ES-I3 (cell line): ENCODE results near the gene DDX10.

ENCODE experiments used
- H3K36me3 ChIP-seq: 2 replicates; pipeline ENCODE4 v1.6.1; 2013; ENCODE audit warnings: mild to moderate bottlenecking, low read length, control low read depth, moderate library complexity; ENCODE audit not compliant: insufficient read depth
- H3K4me1 ChIP-seq: 2 replicates; pipeline ENCODE4 v1.6.1; 2013; ENCODE audit warnings: mild to moderate bottlenecking, control low read depth, low read length; ENCODE audit not compliant: insufficient read depth
- H3K9ac ChIP-seq: 2 replicates; pipeline ENCODE4 v1.6.1; 2013; ENCODE audit warnings: low read depth, mild to moderate bottlenecking, low read length, moderate library complexity
- H3K9me3 ChIP-seq: 2 replicates; pipeline ENCODE4 v1.6.1; 2013; ENCODE audit warnings: mild to moderate bottlenecking, low read length, moderate library complexity; ENCODE audit not compliant: control insufficient read depth, insufficient read depth

The DDX10 gene

DNA sequence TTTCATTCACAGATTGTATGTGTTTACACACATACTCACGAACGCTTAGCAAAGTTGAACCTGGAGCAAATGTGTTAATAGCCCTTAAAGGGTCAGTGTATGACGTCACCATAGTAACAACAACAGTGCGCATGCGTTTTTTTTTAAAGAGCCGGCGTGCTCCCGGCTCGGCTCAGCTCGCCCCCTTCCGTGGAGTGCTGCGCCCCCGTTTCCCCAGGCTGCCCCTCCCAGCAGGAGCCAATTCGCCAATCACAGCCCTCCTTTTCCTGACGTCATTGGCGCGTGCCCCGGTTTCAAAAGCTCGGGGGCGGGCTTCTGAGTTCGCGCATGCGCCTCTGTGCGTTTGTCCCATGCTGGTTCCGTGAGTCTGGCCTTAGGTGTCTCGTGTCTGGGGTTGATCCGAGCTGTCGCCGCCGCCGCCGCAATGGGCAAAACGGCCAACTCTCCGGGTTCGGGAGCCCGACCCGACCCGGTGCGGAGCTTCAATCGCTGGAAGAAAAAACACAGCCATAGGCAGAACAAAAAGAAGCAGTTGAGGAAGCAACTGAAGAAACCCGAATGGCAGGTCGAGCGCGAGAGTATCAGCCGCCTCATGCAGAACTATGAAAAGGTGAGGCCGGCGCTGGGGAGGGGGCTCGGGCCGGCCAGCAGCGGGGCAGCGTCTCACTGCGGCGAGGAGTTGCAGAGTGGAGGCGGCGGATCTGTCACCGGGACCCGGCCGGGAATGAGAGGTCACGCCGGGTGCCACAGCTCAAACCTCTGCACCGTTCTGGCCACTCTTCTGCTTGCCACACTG is at the start of gene DDX10:
Gene DDX10 (plus strand): TSS at position 340 of the 796 bp plus-strand sequence. CDS start 85 bp downstream, at position 425.
- Histone ChIP-seq H3K36me3 (0 out of 2 replicates have a peak, but pooled peaks cover 3% of the 10 kb centered on the region), H3K9ac (peak within 1 kb of the TSS; percentile 94), H3K4me1 (peaks cover 17% of the 10 kb centered on the region), H3K9me3 (no peaks in the 10 kb centered on the region)

DNA sequence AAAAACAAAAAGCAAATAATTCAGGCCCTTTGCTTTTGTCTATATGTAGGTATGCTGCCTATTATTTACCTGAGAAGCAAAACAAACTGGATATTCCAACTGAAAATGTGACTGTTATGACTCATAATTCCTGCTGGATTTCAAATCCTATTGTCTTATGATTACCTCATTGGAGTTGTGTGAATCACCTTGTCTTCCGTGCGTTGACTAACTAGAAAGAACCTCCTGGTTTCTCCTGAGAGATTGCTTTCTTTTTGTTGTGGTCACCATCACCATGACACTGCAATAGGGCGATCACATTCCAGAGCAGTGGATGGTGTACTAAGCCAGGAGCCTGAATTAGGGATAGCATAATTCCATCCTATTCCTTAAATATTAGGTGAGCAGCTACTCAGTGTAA is 48.3 kb upstream of the DDX10 start:
- Histone ChIP-seq H3K36me3 (no peaks in the 10 kb centered on the region), H3K9ac (no peak overlapping the region), H3K4me1 (peaks cover 8% of the 10 kb centered on the region; the same call in 1 of the 2 replicates)

DNA sequence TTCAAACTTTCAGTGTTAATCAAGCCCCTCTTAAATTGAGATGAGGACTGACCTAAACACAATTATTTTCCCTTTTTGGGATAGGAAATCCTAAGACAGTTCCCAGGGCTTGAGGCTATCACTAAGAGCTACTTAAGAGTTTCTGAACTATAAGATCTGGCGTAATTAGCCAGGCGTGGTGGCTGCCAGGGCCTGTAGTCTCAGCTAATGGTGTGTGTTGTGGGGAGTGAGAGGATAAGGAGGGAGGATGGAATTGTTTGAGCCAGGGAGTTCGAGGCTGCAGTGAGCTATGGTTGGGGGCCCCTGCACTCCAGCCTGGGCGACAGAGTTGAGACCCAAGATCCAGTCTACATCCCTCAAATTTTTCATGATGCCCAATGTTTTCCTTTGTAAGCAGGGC is 47.8 kb upstream of the DDX10 start:
- H3K9me3 ChIP-seq = no peaks in the 10 kb centered on the region

More for the DNA sequence above, 48.3 kb upstream of the DDX10 start:
- no peaks in the 10 kb centered on the region for H3K9me3 ChIP-seq

DNA sequence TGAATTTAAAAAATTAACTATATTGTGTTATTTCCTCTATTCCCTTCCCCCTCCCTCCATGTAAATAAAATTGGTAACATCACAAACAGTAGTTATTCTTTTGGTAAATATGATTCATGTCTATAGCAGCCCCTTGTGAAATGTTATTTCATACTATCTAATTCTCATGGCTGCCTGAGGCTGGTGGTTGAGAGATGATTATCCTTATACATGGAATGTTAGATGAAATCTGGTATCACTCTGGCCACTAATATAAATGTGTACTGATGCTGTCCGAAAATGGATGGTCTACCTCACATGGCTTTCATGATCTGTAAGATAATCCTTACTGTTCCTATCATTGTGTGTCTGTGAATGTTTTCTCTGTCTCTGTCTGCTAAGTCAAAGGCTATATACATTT is 46.3 kb upstream of the DDX10 start:
- no peaks in the 10 kb centered on the region for H3K9me3 ChIP-seq
- H3K4me1 ChIP-seq = peaks cover 8% of the 10 kb centered on the region; the same call in 1 of the 2 replicates
- no peaks in the 10 kb centered on the region for H3K36me3 ChIP-seq
- H3K9ac ChIP-seq = no peak overlapping the region

More for the DNA sequence above, 47.8 kb upstream of the DDX10 start:
- no peaks in the 10 kb centered on the region for H3K36me3 ChIP-seq
- peaks cover 8% of the 10 kb centered on the region; the same call in 1 of the 2 replicates for H3K4me1 ChIP-seq
- no peak overlapping the region for H3K9ac ChIP-seq

DNA sequence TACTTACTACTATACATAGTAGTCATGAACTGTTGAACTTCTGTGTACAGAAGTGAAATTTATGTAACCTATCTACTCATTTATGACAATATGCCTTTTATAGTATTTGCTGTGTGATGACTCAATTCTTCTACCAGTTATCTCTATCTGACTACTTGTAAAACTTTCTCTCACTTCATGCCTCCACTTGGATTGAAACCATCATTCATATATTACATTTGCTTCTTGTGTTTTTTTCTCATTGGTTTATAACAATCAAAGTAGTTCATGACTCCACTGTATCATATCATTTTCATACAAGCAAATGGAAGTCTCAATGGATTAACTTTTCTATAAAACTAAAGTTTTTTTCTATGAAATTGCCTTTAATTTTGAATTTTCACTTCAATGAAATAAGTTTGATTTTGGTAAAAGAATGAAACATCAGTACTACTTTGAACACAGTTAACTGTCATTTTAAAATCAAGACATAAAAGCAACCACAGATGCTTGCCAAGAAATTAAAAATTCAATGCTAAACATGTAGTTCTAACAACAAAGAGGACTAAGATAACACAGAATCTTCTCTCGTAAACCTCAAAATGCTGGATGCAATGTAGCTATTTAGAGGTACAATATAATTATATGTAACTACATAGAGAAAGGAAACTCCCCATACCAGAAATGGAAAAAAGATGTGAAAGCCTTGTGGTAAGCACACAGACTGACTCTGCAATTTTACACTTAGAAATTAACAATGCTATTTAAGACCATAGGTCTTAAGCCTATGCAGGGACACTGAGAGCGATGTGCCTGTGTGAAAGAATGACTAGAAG is 43.7 kb upstream of the DDX10 start:
- Histone ChIP-seq H3K36me3 (no peaks in the 10 kb centered on the region), H3K4me1 (peaks cover 8% of the 10 kb centered on the region; the same call in 1 of the 2 replicates), H3K9ac (no peak overlapping the region), H3K9me3 (no peaks in the 10 kb centered on the region)

DNA sequence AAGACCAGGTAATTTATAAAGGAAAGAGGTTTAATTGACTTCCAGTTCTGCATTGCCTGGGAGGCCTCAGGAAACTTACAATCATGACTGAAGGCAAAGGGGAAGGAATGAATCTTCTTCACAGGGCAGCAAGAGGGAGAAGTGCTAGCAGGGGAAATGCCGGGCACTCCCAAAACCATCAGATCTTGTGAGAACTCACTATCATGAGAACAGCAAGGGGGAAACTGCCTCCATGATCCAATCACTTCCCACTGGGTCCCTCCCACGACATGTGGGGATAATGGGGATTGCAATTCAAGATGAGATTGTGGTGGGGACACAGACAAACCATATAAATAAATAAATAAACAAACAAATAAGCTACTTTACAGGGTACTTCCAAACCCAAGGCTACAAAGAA is 42.5 kb upstream of the DDX10 start:
- no peak overlapping the region for H3K9ac ChIP-seq
- H3K9me3 ChIP-seq = no peaks in the 10 kb centered on the region
- no peaks in the 10 kb centered on the region for H3K4me1 ChIP-seq
- H3K36me3 ChIP-seq = no peaks in the 10 kb centered on the region

DNA sequence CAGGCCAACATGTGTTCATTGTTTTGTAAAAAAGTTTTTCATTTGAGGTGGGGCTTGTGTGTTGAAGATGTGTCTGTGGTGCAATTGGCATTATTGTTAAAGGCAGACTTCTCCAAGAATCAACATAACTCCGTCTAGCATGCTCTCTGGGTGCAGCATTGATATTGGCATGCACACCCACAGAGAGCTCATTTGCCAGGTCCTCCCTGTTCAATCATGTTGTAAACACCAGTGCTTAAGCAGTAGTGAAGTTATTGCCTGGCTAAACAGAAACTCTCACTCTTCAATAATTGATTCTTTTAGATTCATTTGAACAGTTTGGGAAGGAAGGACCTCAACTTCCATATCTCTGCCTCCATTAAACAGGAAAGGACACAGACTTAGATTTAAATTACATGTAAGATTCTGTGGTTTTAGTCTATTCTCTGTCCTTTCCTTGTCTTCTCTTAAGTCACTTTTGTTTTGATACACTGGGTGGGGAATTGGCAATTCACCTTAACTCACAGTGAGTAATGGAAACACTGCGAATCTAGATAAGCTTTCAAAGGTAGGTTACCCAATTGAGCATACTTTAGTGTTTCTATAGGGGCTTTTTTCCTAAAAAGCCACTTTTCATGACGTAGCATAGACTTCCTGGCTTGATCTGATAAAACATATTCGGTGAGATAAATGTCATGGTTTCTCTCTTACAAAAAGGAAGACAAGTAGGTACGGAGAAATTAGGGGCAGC is 40.5 kb upstream of the DDX10 start:
- H3K9me3 ChIP-seq = peaks cover 4% of the 10 kb centered on the region
- H3K36me3 ChIP-seq = no peaks in the 10 kb centered on the region
- no peaks in the 10 kb centered on the region for H3K4me1 ChIP-seq
- H3K9ac ChIP-seq = no peak overlapping the region

DNA sequence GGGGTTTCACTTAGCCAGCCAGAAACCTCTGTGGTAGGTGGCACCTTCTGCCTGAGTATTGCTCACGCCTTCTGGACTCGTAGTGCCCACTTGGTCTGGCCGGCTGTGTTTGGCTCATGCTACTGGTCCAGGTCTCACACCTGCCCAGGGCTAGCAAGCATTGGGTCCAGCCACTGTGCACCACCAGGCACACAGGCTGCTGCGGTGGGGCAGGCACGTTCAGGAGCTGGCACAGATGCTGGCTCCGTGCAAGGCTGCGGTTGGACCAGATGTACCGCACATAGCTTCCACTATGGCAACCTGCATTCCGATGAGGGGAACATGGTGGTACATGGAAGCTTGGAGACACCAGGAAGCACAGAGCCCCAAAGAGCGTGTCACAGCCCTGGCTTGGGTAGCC is 36.5 kb upstream of the DDX10 start:
- H3K36me3 ChIP-seq = no peaks in the 10 kb centered on the region

DNA sequence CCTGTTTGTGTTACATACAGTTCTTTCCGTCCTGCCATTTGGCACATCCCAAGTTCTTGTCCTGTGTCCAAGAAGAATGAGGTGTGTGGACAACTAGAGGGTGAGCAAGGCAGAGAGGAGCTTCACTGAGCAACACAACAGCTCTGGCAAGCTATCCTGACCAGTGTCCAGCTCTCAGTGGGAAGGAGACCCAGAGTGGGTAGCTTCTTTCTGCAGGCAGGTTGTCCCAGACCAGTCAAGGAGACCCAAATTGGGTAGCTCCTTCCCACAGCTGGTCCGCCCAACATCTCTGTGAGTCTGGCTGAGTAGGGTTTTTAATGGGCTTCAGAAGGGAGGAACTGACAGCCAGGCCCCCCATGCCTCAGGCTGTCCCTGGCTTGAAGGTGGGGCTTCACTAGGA is 36.1 kb upstream of the DDX10 start:
- Histone ChIP-seq H3K4me1 (peaks cover 7% of the 10 kb centered on the region; the same call in 1 of the 2 replicates), H3K9me3 (peaks cover 7% of the 10 kb centered on the region), H3K9ac (no peak overlapping the region), H3K36me3 (no peaks in the 10 kb centered on the region)

More for the DNA sequence above, 36.5 kb upstream of the DDX10 start:
- H3K4me1 ChIP-seq = peaks cover 7% of the 10 kb centered on the region; the same call in 1 of the 2 replicates
- H3K9ac ChIP-seq = no peak overlapping the region
- peaks cover 7% of the 10 kb centered on the region for H3K9me3 ChIP-seq

DNA sequence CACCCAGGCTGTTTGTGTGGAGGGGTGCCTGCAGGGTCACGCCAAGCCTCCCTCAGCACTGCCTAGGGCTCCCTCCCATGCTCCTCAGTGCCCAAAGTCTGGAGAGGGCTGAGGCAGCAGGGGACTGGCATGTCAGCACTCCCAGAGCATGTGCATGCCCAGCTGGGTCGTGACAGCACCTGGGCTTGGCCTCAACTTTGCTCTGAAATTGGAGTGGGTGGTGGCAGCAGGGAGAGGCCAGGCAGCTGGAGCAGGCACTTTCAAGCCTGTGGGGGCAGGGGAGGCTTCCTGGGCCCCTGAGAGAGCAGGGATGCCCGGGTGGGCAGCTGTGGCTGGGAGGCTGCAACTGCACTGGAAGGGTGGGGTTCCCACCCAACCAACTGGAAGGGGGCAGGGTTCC is 35.6 kb upstream of the DDX10 start:
- Histone ChIP-seq H3K4me1 (peaks cover 7% of the 10 kb centered on the region; the same call in 1 of the 2 replicates), H3K9me3 (peaks cover 7% of the 10 kb centered on the region)

DNA sequence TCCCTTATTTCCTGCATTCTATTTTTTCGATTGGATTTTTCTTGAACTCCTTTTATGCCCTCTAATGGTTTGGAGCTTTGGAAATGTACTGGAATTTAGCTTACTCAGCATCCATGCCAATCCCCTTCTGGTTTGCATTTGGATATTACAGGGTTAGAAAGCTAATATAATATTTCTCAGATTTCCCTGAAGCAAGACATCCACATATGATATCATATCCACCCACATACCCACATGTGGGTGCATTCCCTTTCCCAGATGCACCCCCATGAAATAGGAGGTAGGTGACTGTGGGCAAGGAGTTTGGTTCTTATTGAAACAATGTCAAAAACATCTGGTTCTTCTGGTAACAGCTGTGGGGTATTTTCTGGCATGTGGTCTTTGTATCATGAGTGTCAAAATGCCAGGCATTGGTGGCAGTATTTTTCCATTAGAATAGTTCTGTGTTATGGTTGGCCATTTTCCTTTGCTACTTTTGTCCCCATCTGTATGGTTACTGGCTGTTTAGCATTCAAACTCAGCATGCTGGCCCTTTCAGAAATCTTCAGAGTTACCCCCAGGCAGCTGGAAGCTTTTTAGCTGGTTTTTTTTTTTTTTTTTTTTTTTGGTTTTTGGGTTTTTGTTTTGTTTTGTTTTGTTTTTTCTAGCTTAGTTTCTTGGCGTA is 32.7 kb upstream of the DDX10 start:
- Histone ChIP-seq H3K36me3 (no peaks in the 10 kb centered on the region), H3K4me1 (peaks cover 7% of the 10 kb centered on the region; the same call in 1 of the 2 replicates), H3K9me3 (peaks cover 7% of the 10 kb centered on the region), H3K9ac (no peak overlapping the region)

More for the DNA sequence above, 35.6 kb upstream of the DDX10 start:
- H3K9ac ChIP-seq = no peak overlapping the region
- H3K36me3 ChIP-seq = no peaks in the 10 kb centered on the region

DNA sequence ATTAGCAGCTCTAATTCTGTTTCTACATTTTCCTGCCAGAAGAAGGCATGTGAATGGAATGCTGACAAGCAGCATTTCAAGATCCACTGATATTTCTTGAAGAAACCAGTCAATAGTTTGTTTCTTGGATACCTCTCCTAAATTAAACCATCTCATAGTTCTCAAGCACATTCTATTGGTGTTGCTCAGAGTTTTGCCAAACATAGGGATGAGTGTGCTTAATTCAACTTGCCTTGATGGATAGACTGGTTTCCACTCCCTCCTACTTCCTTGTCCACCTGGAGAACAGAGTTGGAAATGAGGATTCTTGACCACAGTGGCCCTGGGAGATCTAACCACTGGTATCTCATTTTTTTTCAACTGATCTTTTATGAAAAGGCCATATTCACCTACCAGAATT is 29.8 kb upstream of the DDX10 start:
- H3K9ac ChIP-seq = no peak overlapping the region
- no peaks in the 10 kb centered on the region for H3K36me3 ChIP-seq
- H3K4me1 ChIP-seq = peaks cover 7% of the 10 kb centered on the region; the same call in 1 of the 2 replicates
- H3K9me3 ChIP-seq = 0 out of 2 replicates have a peak, but pooled peaks cover 2% of the 10 kb centered on the region

DNA sequence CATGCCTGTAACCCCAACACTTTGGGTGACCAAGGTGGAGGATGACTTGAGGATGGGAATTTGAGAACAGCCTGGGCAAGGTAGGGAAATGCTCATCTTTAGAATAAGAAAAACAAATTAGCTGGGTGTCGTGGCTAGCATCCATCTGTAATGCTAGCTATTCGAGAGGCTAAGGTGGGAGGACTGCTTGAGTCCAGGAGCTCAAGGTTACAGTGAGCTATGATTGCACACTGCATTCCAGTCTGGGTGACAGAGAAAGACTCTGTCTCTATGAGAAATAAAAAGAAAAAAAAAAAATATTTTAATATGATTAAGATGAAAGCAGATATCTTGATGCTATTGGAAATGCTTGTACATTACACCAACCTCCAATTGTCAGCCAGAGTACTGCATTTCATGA is 28.6 kb upstream of the DDX10 start:
- Histone ChIP-seq H3K36me3 (no peaks in the 10 kb centered on the region), H3K9me3 (peaks cover 4% of the 10 kb centered on the region; the same call in 1 of the 2 replicates), H3K4me1 (peaks cover 7% of the 10 kb centered on the region; the same call in 1 of the 2 replicates), H3K9ac (no peak overlapping the region)
